ENCODE measurements around the gene CDH4. TPM values are rescaled to one million over a fixed set of nuclear protein-coding genes. Genes with fewer than 3 reads are reported as not detected.

CDH4 gene
- total RNA-seq, 2 donors from 2014 or later: not detected

DNA sequence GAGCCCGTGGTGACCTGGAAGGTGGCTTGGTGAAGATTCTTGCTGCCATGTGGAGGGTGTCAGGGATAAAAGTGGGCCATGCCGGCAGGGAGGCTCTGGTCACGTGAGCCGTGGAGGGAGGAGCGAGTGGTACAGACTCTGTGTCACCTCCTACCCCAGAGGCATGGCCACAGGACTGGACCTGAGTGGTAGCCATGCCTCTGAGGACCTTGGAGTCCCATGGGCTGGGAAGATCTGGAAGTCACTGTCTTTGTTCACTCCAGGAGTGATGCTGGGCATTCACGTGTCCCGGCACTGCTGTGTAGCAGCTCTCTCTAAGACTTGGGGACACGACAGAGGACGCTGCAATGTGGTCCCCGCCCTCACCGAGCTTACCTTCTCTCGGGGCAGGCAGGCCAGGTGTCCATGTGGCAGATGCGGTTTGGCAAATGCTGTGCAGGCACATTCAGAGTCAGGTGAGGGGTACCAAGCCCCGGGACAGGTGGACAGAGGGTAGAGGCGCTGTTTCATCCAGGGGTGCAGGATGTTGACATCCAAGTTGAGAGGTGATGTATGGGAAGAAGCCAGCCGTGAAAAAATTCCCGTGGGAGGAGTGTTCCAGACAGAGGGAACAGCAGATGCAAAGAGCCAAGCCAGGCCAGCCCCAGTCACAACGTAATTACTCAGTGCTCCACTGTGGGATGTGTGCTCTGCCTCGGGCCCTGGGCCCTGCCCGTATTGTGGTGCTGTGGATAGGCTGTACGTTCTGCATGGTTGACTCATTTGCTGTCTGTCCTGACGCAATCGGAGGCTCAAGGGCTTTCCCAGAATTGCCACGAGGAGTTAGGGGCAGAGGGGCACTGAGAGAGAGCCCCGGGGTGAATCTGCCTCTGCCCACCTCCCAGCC is 505.9 kb downstream of the CDH4 start:
- Histone ChIP-seq H3K9me3 (no peaks in the 10 kb centered on the region), H3K4me3 (no peak overlapping the region), H3K36me3 (no peaks in the 10 kb centered on the region), H3K27ac (no peak overlapping the region), H3K4me1 (ENCODE audit: control insufficient read depth in 1 of 2, low read depth in 2 of 2) (no peaks in the 10 kb centered on the region), H3K27me3 (replicated peaks; ENCODE audit: insufficient read depth) (no peaks in the 10 kb centered on the region)
- TF ChIP-seq, protein P1, sequence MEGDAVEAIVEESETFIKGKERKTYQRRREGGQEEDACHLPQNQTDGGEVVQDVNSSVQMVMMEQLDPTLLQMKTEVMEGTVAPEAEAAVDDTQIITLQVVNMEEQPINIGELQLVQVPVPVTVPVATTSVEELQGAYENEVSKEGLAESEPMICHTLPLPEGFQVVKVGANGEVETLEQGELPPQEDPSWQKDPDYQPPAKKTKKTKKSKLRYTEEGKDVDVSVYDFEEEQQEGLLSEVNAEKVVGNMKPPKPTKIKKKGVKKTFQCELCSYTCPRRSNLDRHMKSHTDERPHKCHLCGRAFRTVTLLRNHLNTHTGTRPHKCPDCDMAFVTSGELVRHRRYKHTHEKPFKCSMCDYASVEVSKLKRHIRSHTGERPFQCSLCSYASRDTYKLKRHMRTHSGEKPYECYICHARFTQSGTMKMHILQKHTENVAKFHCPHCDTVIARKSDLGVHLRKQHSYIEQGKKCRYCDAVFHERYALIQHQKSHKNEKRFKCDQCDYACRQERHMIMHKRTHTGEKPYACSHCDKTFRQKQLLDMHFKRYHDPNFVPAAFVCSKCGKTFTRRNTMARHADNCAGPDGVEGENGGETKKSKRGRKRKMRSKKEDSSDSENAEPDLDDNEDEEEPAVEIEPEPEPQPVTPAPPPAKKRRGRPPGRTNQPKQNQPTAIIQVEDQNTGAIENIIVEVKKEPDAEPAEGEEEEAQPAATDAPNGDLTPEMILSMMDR (IDR thresholded peaks at IDR 0.05): no peak
- ATAC-seq (ENCODE audit: insufficient number of reproducible peaks, low FRiP score, low read depth) (no peak), DNase-seq (ENCODE audit: low spot score) (no peak)

DNA sequence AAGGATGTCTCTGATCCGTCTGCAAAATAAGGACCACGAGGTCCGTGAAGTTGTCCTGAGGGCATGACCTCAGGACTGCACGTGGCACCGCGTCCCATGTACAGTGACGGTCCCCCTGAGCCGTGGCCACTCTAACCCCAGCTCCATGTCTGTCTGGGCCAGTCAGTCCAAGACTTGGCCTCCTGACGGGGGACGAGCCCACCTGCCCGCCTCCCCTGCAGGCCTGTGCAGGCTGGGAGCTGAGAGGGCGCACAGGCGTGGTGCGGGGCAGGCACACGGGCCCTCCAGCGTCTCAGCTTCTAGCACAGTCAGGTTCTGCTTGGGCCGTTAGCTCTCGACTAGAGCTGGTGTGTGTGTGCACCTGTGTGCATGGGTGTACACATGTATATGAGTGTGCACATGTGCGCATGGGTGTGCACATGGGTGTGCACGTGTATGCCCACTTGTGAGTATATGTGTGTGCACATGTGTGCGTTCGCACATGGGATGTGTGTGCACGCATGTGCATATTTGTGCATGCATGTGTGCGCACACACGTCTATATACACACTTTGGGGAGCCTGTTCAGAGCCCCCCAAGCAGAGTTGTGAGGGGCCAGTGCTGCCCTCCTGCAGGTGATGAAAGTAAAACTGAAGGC is 506.6 kb downstream of the CDH4 start:
- H3K36me3 ChIP-seq: no peaks in the 10 kb centered on the region
- no peaks in the 10 kb centered on the region for H3K4me1 ChIP-seq (ENCODE audit: control insufficient read depth in 1 of 2, low read depth in 2 of 2)
- no peak overlapping the region for H3K27ac ChIP-seq
- ATAC-seq (ENCODE audit: insufficient number of reproducible peaks, low FRiP score, low read depth) (no peak), DNase-seq (ENCODE audit: low spot score) (no peak)
- no peaks in the 10 kb centered on the region for H3K27me3 ChIP-seq (replicated peaks; ENCODE audit: insufficient read depth)
- H3K4me3 ChIP-seq: no peak overlapping the region
- TF ChIP-seq, protein P1 (IDR thresholded peaks at IDR 0.05): no peak
- H3K9me3 ChIP-seq: no peaks in the 10 kb centered on the region

DNA sequence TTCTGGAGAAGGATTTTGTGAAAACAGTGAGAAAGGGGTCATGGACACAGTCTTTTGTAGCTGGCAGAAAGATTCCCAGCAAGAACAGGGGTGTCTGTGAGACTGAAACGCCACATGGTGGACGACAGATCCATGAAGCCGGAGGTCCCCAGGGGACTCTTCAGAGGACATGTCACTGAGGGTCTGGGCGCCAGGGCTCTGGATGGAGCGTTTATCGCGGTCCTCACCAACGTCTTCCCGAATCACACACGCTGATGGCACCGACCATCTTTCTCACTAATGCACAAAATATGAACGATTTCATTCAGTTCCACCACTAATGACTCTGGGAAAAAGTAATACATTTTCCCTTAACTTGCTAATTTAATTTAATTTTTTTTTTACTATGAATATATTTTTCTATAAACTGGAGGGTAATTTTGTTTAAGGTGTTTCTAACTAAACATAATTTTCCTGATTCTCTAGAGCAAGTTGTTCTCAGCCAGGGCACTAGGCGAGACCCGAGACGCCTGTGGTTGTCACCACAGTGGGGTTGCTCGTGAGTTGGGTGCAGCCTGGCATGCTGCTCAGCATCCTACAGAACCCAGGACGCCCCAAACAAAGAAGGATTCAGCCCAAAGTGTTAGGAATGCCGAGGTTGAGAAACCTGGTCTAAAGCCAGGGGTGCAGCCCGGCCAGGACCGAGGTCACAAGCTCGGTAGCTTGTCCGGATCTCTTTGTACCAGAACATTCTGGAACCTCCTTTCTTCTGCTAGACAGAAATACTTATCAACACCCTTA is 507.4 kb downstream of the CDH4 start:
- no peaks in the 10 kb centered on the region for H3K36me3 ChIP-seq
- no peaks in the 10 kb centered on the region for H3K27me3 ChIP-seq (replicated peaks; ENCODE audit: insufficient read depth)
- H3K9me3 ChIP-seq: no peaks in the 10 kb centered on the region
- no peaks in the 10 kb centered on the region for H3K4me1 ChIP-seq (ENCODE audit: control insufficient read depth in 1 of 2, low read depth in 2 of 2)
- ATAC-seq (ENCODE audit: insufficient number of reproducible peaks, low FRiP score, low read depth): no peak
- H3K27ac ChIP-seq: no peak overlapping the region
- no peak overlapping the region for H3K4me3 ChIP-seq
- no peak for DNase-seq (ENCODE audit: low spot score)
- TF ChIP-seq, protein P1 (IDR thresholded peaks at IDR 0.05): no peak

GRCh38 chr20:61760321-61760720 is 508.3 kb downstream of the CDH4 start:
- Histone ChIP-seq H3K27me3 (replicated peaks; ENCODE audit: insufficient read depth) (no peaks in the 10 kb centered on the region), H3K9me3 (no peaks in the 10 kb centered on the region), H3K27ac (no peak overlapping the region), H3K4me1 (ENCODE audit: control insufficient read depth in 1 of 2, low read depth in 2 of 2) (no peaks in the 10 kb centered on the region), H3K4me3 (no peak overlapping the region), H3K36me3 (no peaks in the 10 kb centered on the region)
- ATAC-seq (ENCODE audit: insufficient number of reproducible peaks, low FRiP score, low read depth) (no peak), DNase-seq (ENCODE audit: low spot score) (no peak)
- TF ChIP-seq, protein P1 (IDR thresholded peaks at IDR 0.05): no peak

GRCh38 chr20:61760731-61761130 is 508.7 kb downstream of the CDH4 start:
- no peak for ATAC-seq (ENCODE audit: insufficient number of reproducible peaks, low FRiP score, low read depth)
- H3K9me3 ChIP-seq: no peaks in the 10 kb centered on the region
- H3K27ac ChIP-seq: no peak overlapping the region
- TF ChIP-seq, protein P1 (IDR thresholded peaks at IDR 0.05): no peak
- DNase-seq (ENCODE audit: low spot score): no peak
- no peak overlapping the region for H3K4me3 ChIP-seq
- no peaks in the 10 kb centered on the region for H3K27me3 ChIP-seq (replicated peaks; ENCODE audit: insufficient read depth)
- H3K4me1 ChIP-seq (ENCODE audit: control insufficient read depth in 1 of 2, low read depth in 2 of 2): no peaks in the 10 kb centered on the region
- no peaks in the 10 kb centered on the region for H3K36me3 ChIP-seq
